BE2C (cell line): Measurements from ENCODE around the gene SLC39A11.

Source experiments
- DNase-seq: peaks from one replicate; pipeline ENCODE4 v3.0.0-alpha.2; 2020
- H3K27me3 ChIP-seq: fragments of 250-450 bp; sonication (Bioruptor Pico); 2 replicates; pipeline ENCODE4 v1.5.1; 2020; ENCODE audit warnings: mild to moderate bottlenecking
- H3K36me3 ChIP-seq: fragments of 250-450 bp; sonication (Bioruptor Pico); 2 replicates; pipeline ENCODE4 v1.5.1; 2020; ENCODE audit warnings: mild to moderate bottlenecking
- H3K4me1 ChIP-seq: fragments of 250-450 bp; sonication (Bioruptor Pico); 2 replicates; pipeline ENCODE4 v1.5.1; 2020
- H3K4me3 ChIP-seq: 2 replicates; pipeline ENCODE4 v1.5.1; 2011; ENCODE audit warnings: low read depth, low read length
- H3K9me3 ChIP-seq: fragments of 250-450 bp; sonication (Bioruptor Pico); 2 replicates; pipeline ENCODE4 v1.5.1; 2020
- CTCF ChIP-seq: IDR thresholded peaks from 2 replicates; pipeline ENCODE4 v1.5.1; 2012; ENCODE audit warnings: mild to moderate bottlenecking, low read depth, low read length

The SLC39A11 gene

GRCh38 chr17:72971226-72971880 lies 121.1 kb downstream of the SLC39A11 start:
- Histone ChIP-seq H3K36me3 (no peaks in the 10 kb centered on the region), H3K27me3 (no peaks in the 10 kb centered on the region), H3K4me1 (no peaks in the 10 kb centered on the region), H3K4me3 (no peak overlapping the region), H3K9me3 (no peaks in the 10 kb centered on the region)
- DNase-seq = no peak
- no peak for TF ChIP-seq CTCF

- DNase-seq = no peak
- no peaks in the 10 kb centered on the region for H3K36me3 ChIP-seq
- H3K27me3 ChIP-seq = no peaks in the 10 kb centered on the region
- H3K4me3 ChIP-seq = no peak overlapping the region
- H3K4me1 ChIP-seq = no peaks in the 10 kb centered on the region
- no peaks in the 10 kb centered on the region for H3K9me3 ChIP-seq
- no peak for TF ChIP-seq CTCF
These were observed 121.7 kb downstream of the SLC39A11 start for GRCh38 chr17:72970797-72971196.

GRCh38 chr17:72970246-72970645 lies 122.2 kb downstream of the SLC39A11 start:
- Histone ChIP-seq H3K9me3 (no peaks in the 10 kb centered on the region), H3K27me3 (no peaks in the 10 kb centered on the region), H3K36me3 (no peaks in the 10 kb centered on the region), H3K4me1 (no peaks in the 10 kb centered on the region), H3K4me3 (no peak overlapping the region)
- no peak for TF ChIP-seq CTCF
- no peak for DNase-seq

- H3K27me3 ChIP-seq = no peaks in the 10 kb centered on the region
- no peak overlapping the region for H3K4me3 ChIP-seq
- no peaks in the 10 kb centered on the region for H3K4me1 ChIP-seq
These were observed 123.1 kb downstream of the SLC39A11 start for GRCh38 chr17:72969293-72969906.

GRCh38 chr17:72968798-72969197 lies 123.7 kb downstream of the SLC39A11 start:
- Histone ChIP-seq H3K4me3 (no peak overlapping the region), H3K4me1 (no peaks in the 10 kb centered on the region), H3K36me3 (no peaks in the 10 kb centered on the region), H3K27me3 (no peaks in the 10 kb centered on the region), H3K9me3 (no peaks in the 10 kb centered on the region)
- TF ChIP-seq CTCF = no peak
- DNase-seq = no peak

More at GRCh38 chr17:72969293-72969906, 123.1 kb downstream of the SLC39A11 start:
- Histone ChIP-seq H3K9me3 (no peaks in the 10 kb centered on the region), H3K36me3 (no peaks in the 10 kb centered on the region)
- no peak for DNase-seq
- TF ChIP-seq CTCF = no peak

GRCh38 chr17:72967977-72968585 lies 124.4 kb downstream of the SLC39A11 start:
- no peaks in the 10 kb centered on the region for H3K9me3 ChIP-seq
- H3K36me3 ChIP-seq = no peaks in the 10 kb centered on the region
- no peak overlapping the region for H3K4me3 ChIP-seq
- no peaks in the 10 kb centered on the region for H3K27me3 ChIP-seq
- no peaks in the 10 kb centered on the region for H3K4me1 ChIP-seq
- DNase-seq = no peak
- TF ChIP-seq CTCF = no peak
